HG02840 (cell line): ENCODE results near the gene CDC42BPA.
"Not testable (repeated sequence)": the region's sequence is repeated elsewhere in the genome, so short reads cannot be mapped to it uniquely, and the experiment has no call there.

Source experiments
- ATAC-seq: cut with Tn5 transposase; IDR thresholded peaks from one replicate; pipeline ENCODE4 v1.9.1; 2021; ENCODE audit warnings: mild to moderate bottlenecking, moderate library complexity, moderate number of reproducible peaks; ENCODE audit not compliant: unreplicated experiment, low FRiP score

The CDC42BPA gene

DNA sequence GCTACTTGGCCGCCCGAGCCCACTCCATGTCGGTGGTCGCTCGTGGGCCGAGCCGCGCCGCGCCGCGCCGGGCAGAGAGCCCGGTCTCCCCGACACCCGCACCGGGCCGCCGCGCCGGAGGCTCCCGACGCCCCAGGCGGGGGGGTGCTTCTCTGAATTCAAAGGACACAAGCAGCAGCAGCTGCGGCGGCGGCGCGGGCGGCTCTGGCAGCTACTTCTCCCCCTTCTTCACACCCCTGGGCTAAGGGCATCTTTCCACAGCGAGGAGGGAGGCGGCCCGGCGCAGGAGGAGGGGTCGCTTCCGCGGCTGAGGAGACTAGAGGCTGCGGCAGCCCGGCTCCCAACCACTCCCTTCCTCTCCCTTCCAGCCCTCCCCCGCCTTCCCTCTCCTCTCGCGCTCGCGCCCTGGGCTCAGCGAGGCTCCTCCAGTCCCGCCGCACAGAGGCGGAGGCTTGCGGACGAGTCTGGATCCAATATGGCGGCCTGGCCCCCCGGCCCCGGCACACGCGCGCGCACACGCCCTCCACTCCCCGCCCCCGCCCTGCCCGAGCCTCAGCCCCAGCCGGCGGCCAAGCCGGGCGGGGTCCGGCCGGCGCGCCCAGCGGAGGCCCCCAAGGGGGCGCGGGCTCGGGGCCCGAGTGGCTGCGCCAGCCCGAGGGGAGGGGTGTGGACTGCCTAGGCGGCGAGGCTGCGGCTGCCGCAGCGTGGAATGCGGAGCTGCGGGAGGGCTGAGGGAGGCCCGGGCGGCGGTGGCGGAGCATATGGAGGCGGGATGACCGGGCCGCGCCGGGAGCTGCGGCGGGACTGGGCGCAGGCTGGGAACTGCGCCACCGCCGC lies at the start of gene CDC42BPA:
CDC42BPA (minus strand) TSS at position 477 of the 837 bp plus-strand sequence. CDS start 1,310 bp downstream, outside the sequence.
- peak; percentile 53 for ATAC-seq

DNA sequence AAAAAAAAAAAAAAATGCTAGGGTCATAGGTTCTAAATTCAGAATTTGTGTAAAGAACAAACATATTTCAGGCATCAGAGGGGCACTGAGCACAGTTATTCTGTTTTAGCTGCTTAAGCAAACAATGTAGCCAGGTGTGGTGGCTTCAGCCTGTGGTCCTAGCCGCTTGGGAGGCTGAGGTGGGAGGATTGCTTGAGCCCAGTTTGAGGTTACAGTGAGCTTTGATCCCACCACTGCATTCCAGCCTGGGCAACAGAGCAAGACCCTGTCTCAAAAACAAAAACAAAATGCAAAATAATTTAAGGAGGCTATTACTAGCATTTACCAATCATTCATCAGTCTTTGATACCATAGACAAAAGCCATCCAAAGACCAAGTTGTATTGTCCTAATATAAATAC lies 49.7 kb upstream of the CDC42BPA start:
- ATAC-seq: no peak

DNA sequence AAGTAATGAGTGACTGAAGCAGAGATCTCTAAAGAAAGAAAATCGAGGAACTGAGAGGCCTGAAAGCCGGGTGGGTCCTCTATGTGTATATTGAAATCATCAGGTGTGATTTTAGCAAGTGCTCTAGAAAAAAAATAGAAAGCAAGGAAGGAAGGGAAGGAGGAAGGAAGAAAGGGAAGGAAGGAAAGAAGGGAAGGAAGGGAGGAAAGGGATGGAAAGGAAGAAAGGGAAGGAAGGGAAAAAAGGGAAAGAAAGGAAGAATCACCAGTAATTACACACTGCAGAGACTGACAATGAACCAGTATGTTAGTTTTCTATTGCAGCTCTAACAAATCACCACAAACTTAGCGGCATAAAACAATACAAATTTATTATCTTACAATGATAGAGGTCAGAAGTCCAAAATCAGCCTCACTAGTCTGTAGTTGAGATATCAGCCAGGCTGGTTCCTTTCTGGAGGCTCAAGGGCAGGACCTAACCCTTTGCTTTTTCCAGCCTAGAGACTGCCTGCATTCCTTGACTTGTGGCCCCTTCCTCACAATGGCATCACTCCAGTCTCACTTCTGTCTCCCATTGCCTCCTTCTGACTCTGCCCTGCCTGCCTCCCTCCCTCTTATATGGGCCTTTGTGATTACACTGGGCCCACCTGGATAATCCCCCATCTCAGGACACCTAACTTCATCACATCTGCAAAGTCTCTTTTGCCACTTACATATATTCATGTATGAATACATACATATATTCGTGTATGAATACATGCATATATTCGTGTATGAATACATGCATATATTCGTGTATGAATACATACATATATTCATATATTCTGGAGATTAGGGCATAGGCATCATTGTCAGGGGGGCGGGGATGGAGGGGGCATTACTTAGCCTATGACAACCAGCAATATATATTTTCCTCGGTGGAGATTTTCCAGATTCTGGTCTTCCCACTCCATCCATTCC lies 47.5 kb upstream of the CDC42BPA start:
- no peak for ATAC-seq

DNA sequence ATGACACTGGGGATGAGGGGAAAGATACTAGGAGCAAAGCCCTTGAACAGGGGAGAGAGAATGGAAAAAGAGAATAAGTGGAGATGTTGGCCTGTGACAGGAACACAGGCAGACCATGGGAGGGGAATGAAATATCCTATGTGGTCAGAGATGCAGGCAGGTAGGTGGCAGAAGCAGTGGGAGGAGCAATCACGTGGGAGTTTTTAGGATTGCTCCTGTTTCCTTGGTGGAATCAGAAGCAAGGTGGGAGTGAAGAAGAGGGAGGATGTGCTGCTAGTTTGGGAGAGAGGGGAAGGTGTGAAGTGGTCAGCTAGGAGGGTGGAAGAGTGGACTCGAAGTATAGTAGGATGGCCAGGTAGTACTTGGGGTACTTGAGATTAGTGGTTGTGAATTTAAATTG lies 46.4 kb upstream of the CDC42BPA start:
- no peak for ATAC-seq

DNA sequence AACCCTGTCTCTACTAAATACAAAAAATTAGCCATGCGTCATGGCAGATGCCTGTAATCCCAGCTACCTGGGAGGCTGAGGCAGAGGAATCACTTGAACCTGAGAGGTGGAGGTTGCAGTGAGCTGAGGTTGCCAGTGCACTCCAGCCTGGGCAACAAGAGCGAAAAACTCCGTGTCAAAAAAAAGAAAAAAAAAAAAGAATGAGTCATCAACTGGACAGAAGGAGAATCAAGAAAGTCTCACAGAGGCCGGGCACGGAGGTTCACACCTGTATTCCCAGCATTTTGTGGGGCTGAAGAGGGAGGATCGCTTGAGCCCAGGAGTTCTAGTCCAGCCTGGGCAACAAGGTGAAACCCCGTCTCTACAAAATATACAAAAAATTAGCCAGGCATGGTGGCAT lies 45.5 kb upstream of the CDC42BPA start:
- no peak for ATAC-seq

DNA sequence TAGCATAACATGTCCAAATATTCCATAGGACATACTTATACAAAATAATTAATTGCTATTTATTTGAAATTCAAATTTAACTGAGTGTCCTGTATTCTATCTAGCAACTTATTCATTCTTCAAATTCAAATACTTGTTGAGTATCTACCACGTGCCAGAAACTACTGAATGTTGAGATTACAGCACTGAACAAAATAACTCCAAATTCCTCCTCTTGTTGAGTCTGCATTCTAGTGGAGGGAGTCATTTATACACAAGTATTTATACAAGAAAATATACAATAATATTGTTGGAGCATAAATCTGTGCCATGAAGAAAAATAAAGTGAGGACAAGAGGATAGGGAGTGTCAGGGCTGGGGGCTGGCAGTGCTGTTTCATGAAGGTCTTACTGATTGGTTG lies 43.7 kb upstream of the CDC42BPA start:
- no peak for ATAC-seq

- no peak for ATAC-seq
These were observed 39.6 kb upstream of the CDC42BPA start for GRCh38 chr1:227357927-227358302.

DNA sequence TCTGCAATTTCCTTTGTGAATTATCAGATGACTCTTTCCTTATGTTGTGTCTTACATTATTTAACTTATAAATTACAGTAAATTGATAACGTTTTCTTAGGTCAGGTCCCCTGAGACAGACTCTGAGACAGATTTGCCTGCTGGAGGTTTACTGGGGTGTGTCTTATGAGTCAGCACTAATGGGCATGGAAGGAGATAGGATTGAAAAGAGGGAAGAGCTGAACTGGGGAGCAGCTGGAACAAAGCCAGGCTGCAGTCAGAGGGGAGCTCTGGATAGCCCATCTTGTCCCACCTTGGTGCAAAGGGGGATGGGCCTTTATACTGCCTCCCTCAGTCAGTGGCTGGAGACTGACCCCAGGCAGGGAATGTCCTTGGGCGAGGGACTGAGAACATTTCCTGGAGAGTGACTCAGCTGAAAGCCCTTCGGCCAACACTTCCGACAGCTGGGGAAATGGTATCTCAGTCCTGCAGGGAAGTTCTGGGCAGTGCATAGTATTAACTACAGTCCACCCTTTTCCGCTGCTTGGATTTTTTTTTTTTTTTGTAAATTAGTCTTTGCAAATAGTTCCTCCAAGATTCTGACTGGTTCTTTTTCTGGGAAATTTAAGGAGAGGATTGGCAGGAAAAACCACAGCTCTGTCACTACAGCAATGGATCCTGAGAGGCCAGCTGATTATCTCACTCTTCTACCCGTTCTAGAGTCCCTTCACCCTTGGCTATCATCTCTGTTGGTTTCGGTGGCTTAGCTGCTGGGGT lies 39.1 kb upstream of the CDC42BPA start:
- ATAC-seq: no peak

DNA sequence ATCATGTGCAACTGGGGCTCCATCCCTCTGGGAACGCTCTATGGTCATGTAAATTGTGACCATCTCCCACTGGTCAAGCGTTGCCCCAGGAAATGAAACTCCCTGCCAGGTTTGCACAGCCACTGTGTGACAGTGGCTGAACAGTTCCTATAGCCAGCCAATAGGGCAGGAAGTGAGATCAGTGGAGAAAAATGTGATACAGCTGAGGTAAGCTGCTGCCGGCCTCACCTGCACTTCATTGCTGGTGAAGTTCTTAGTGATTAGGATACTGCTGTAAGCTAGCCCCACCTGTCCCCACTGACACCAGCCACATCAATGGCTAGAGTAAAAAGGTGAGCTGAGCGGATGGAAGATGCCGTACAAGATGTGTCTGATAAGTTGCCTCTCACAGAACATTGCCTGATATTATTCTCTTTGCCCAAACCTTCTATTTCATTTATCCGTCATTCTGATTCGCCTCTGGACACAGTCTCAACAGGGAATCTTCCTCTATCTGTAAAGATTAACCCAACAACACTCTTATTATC lies 38.4 kb upstream of the CDC42BPA start:
- no peak for ATAC-seq

GRCh38 chr1:227355542-227356245 lies 37.4 kb upstream of the CDC42BPA start:
- ATAC-seq: no peak

DNA sequence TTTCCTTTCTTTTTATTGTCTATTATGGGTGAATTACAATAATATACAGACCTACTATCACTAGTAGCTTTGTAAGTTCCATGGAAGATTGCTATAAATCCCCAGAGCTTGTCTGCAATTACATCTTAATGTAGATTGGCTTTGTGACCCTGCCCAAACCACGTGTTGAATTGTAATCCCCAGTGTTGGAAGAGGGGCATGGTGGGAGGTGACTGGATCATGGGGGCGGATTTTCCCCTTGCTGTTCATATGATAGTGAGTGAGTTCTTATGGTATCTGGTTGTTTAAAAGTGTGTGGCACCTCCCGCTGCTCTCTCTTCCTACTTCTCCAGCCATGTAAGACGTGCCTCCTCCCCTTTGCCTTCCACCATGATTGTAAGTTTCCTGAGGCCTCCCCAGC lies 34.9 kb upstream of the CDC42BPA start:
- no peak for ATAC-seq

DNA sequence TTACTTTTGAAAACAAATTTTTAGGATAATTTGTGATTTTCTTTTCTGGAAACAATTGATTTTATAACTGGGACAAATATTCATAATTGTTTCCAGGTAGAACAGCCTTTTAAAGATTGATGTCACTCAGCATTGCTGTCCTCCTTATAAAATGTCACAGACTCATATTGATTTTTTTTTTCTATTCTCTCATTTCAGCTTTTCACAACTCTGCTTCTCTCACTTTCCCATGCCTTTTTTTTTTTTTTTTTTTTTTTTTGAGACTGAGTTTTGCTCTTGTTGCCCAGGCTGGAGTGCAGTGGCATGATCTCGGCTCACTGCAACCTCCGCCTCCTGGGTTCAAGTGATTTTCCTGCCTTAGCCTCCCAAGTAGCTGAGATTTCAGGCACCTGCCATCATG lies 33.9 kb upstream of the CDC42BPA start:
- ATAC-seq: not testable (repeated sequence)

GRCh38 chr1:227351443-227351842 lies 33.2 kb upstream of the CDC42BPA start:
- no peak for ATAC-seq

GRCh38 chr1:227349967-227350366 lies 31.7 kb upstream of the CDC42BPA start:
- no peak for ATAC-seq

GRCh38 chr1:227343727-227344551 lies 25.6 kb upstream of the CDC42BPA start:
- no peak for ATAC-seq

DNA sequence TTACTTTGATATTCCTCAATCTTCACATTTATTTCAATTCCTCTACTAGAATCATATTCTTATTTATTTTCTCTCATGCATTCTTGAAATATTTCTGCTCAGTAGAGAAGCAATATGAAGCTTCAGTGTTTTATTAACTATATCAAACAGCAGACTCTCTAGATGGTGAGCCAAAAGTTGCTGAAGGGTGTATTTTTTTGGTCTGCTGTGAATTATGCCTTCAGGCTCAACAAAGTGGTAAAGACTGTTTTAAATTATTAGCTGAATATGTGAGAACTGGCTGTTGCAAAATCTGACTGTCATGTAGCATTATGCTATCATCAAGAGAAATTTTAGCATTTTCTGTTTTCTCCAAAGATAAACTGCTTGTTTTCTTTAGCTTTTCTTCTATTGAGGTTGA lies 24.9 kb upstream of the CDC42BPA start:
- no peak for ATAC-seq

- no peak for ATAC-seq
These were observed 24.0 kb upstream of the CDC42BPA start for GRCh38 chr1:227342075-227342829.

DNA sequence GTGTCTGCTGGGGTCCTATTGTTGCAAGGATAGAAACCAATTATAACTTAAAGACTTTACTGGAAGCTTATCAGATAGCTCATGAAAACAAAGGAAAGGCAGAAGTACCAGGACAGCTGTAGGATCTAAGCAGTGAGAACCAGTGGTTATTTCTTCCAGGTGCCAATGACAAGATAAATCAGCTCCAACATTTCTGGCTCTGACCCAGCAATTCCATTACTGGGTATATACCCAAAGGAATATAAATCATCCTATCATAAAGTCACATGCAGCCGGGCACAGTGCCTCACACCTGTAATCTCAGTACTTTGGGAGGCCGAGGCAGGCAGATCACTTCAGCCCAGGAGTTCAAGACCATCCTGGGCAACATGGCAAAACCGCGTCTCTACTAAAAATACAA lies 17.8 kb upstream of the CDC42BPA start:
- not testable (repeated sequence) for ATAC-seq
